Measurements from ENCODE around the gene TEK.

Gene TEK

GRCh38 chr9:27248702-27249101 is 139.7 kb downstream of the TEK start:
- DNase-seq: no peak

GRCh38 chr9:27258662-27259061 is 149.6 kb downstream of the TEK start:
- no peak for DNase-seq

GRCh38 chr9:27260789-27261516 is 151.9 kb downstream of the TEK start:
- no peak for DNase-seq

GRCh38 chr9:27261517-27262211 is 152.6 kb downstream of the TEK start:
- no peak for DNase-seq

- no peak for DNase-seq
Observed at GRCh38 chr9:27272103-27272502, 163.1 kb downstream of the TEK start.

GRCh38 chr9:27273186-27273585 is 164.2 kb downstream of the TEK start:
- no peak for DNase-seq

- DNase-seq: no peak
Observed at GRCh38 chr9:27276193-27277030, 167.4 kb downstream of the TEK start.

- no peak for DNase-seq
Observed at GRCh38 chr9:27278374-27278773, 169.3 kb downstream of the TEK start.

- DNase-seq: no peak
Observed at GRCh38 chr9:27279611-27280010, 170.6 kb downstream of the TEK start.

All from activated gamma-delta T cell (primary cell).